ENCODE data around the gene LPGAT1. TPM values are rescaled to one million over a fixed set of nuclear protein-coding genes. Genes with fewer than 3 reads are reported as not detected.

Gene LPGAT1
- total RNA-seq, 1 donor from 2014 or later = 35.5 TPM

GRCh38 chr1:211739671-211740411, 90.7 kb downstream of the LPGAT1 start:
- no peak for TF ChIP-seq CTCF (conservative IDR thresholded peaks at IDR 0.05; ENCODE audit: low read depth, low read length)
- no peak overlapping the region for H3K4me3 ChIP-seq (ENCODE audit: low read depth, low read length)
- DNase-seq (ENCODE audit: low read depth) = no peak

GRCh38 chr1:211738691-211739301, 91.8 kb downstream of the LPGAT1 start:
- TF ChIP-seq CTCF (conservative IDR thresholded peaks at IDR 0.05; ENCODE audit: low read depth, low read length) = no peak
- H3K4me3 ChIP-seq (ENCODE audit: low read depth, low read length) = no peak overlapping the region
- DNase-seq (ENCODE audit: low read depth) = no peak

GRCh38 chr1:211738096-211738690, 92.4 kb downstream of the LPGAT1 start:
- TF ChIP-seq CTCF (conservative IDR thresholded peaks at IDR 0.05; ENCODE audit: low read depth, low read length) = no peak
- no peak for DNase-seq (ENCODE audit: low read depth)
- H3K4me3 ChIP-seq (ENCODE audit: low read depth, low read length) = no peak overlapping the region

GRCh38 chr1:211737115-211738035, 93.2 kb downstream of the LPGAT1 start:
- no peak overlapping the region for H3K4me3 ChIP-seq (ENCODE audit: low read depth, low read length)
- DNase-seq (ENCODE audit: low read depth) = no peak
- no peak for TF ChIP-seq CTCF (conservative IDR thresholded peaks at IDR 0.05; ENCODE audit: low read depth, low read length)

GRCh38 chr1:211736351-211736915, 94.1 kb downstream of the LPGAT1 start:
- no peak overlapping the region for H3K4me3 ChIP-seq (ENCODE audit: low read depth, low read length)
- DNase-seq (ENCODE audit: low read depth) = no peak
- TF ChIP-seq CTCF (conservative IDR thresholded peaks at IDR 0.05; ENCODE audit: low read depth, low read length) = no peak
